Psoas muscle (tissue), 8 donors: ENCODE measurements around the gene APBB1. TPM values are rescaled to one million over a fixed set of nuclear protein-coding genes. Genes with fewer than 3 reads are reported as not detected.

Source experiments
- ATAC-seq, 4 donors: fragments of 200-7000 bp; cut with Tn5 transposase; one replicate each; pipeline ENCODE4 v1.9.1; 2020; ENCODE audit warnings: moderate library complexity in 3 of 4, mild to moderate bottlenecking in 2 of 4
- DNase-seq, 2 donors: peaks; one replicate each; pipeline ENCODE4 v3.0.0-alpha.2; 2020
- H3K27ac ChIP-seq: fragments of 200-600 bp; one replicate; pipeline ENCODE4 v1.8.0; 2022
- H3K27me3 ChIP-seq, 3 donors: fragments of 200-600 bp in 1 of 3; one replicate each; pipeline versions ENCODE4 v1.6.1 to v1.8.0; 2013 to 2022; ENCODE audit warnings: low read length in 2 of 3, mild to moderate bottlenecking in 2 of 3, moderate library complexity in 1 of 3; ENCODE audit not compliant: insufficient read depth in 3 of 3
- H3K36me3 ChIP-seq, 2 donors: fragments of 200-600 bp in 1 of 2; one replicate each; pipeline versions ENCODE4 v1.6.1 to v1.8.0; 2013 to 2022; ENCODE audit warnings: low read depth in 1 of 2, mild to moderate bottlenecking in 1 of 2, moderate library complexity in 1 of 2; ENCODE audit not compliant: insufficient read depth in 1 of 2
- H3K4me1 ChIP-seq: fragments of 200-600 bp; one replicate; pipeline ENCODE4 v1.8.0; 2022
- H3K4me3 ChIP-seq: fragments of 200-600 bp; one replicate; pipeline ENCODE4 v1.8.0; 2022; ENCODE audit warnings: mild to moderate bottlenecking
- H3K9me3 ChIP-seq: fragments of 200-600 bp; one replicate; pipeline ENCODE4 v1.8.0; 2022
- CTCF ChIP-seq: fragments of 200-600 bp; IDR thresholded peaks from one replicate; pipeline ENCODE4 v1.8.0; 2022; ENCODE audit warnings: antibody characterized with exemption
- WGBS, 3 donors: extraction: QIAGEN DNeasy Blood & Tissue Kit; methylation state at CpG; one replicate each; pipeline versions ENCODE4 v1.1.6 to v1.1.7; 2013; 5-methylcytosine and 5-hydroxymethylcytosine counted together
- intact Hi-C, 2 donors: fragments of 100-400 bp; cut with DNase I; formaldehyde crosslinking; loops; one replicate each; pipeline versions ENCODE4 v1.11.0 to v1.14.2; 2022
- polyA plus RNA-seq, 3 donors: library from polyadenylated mRNA; stranded (reverse); fragments of 200-250 nt; gene quantifications; one replicate each; pipeline ENCODE4 v1.2.3, GENCODE V29; 2013
- total RNA-seq, 4 donors: library from RNA; stranded (reverse); fragmentation: NEBNext Ultra II Directional in 2 of 4; extraction: Animal tissue kit (Norgen Biotek cat#: 25700) in 2 of 4; gene quantifications; one replicate each; pipeline versions ENCODE4 v1.2.1 to v1.2.4, GENCODE V29; 2021 to 2023
- donor health status: healthy with polysubstance abuse.
- donor health status: DM: no; HTN: no; CAD: no; lungs with moderate emphysema.
- donor health status: Bipolar disorder and iron deficiency.
- donor health status: healthy.
- donor health status: DM: yes; HTN: yes; CAD: no.
- donor health status: DM: no; HTN: no; CAD: no.
- donor health status: DM: no; HTN: no; CAD: no.
- donor health status: DM: yes; HTN: yes; CAD: no.

Gene APBB1
- total and polyA plus RNA-seq, 7 donors: 36.5 to 53.9 (median 42.5) TPM

- Histone ChIP-seq H3K4me1 (peaks cover 9% of the 10 kb centered on the region), H3K4me3 (no peak overlapping the region), H3K9me3 (no peaks in the 10 kb centered on the region), H3K36me3 (peaks cover 0 to 13% of the 10 kb centered on the region in 2 donors), H3K27ac (no peak overlapping the region), H3K27me3 (no peaks in the 10 kb centered on the region)
- TF ChIP-seq CTCF: no peak
- intact Hi-C loops: no loop called here
- DNase-seq: no peak
- ATAC-seq: no peak
- 65 to 82% (median 80%) methylated on average over 3 of the region's 3 CpGs for WGBS, 3 donors
These were observed 4.0 kb downstream of the APBB1 start for GRCh38 chr11:6414874-6415328.

DNA sequence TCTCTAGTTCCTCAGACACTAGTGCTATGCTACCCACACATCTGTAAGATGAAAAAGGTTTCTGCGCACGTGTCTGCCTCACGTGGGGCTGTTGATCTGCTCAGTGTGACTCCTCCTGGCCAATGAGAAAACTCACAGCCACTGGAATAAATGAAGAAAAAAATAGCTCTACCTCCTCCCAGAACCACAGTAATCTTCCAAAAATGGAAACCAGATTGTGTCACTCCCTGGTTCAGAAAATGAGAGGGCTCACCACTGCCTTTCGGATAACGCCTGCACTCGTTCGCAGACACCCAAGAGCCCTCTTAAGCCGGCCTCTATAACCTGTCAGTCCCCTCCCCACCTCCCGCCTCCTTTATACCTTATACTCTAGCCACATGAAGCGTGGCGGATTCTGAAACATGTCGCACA is 5.1 kb downstream of the APBB1 start:
- ATAC-seq: no peak
- H3K36me3 ChIP-seq: peaks cover 0 to 23% of the 10 kb centered on the region in 2 donors
- intact Hi-C loops: no loop called here
- no peak for DNase-seq
- no peak overlapping the region for H3K4me3 ChIP-seq
- H3K9me3 ChIP-seq: no peaks in the 10 kb centered on the region
- no peak overlapping the region for H3K27ac ChIP-seq
- H3K4me1 ChIP-seq: peaks cover 9% of the 10 kb centered on the region
- no peak for TF ChIP-seq CTCF
- 87 to 89% (median 87%) methylated on average over 12 of the region's 12 CpGs for WGBS, 3 donors
- H3K27me3 ChIP-seq: no peaks in the 10 kb centered on the region

DNA sequence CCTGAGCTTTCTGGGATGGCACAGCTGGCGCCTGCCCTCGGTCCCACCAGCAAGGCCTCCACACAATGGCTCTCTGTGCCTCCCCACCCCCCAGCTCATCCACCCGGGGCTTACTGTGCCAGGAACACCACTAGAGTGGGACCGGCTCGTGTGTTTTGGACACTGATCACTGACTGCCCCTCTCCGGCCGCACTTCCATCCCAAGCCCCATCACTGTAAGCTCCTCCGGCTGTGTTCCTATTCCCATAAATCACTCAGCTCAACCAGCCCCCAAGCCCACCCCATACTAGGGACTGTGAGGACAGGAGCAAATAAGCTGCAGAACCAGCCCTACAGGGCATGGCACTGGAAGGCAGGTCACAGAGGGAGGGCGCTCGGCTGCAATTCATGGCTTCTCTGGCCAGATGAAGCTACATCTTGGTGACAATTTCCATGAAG is 7.3 kb downstream of the APBB1 start:
- intact Hi-C loops: no loop called here
- DNase-seq (no peak), ATAC-seq (no peak)
- no peak for TF ChIP-seq CTCF
- H3K4me3 ChIP-seq: no peak overlapping the region
- H3K27ac ChIP-seq: no peak overlapping the region
- H3K4me1 ChIP-seq: no peaks in the 10 kb centered on the region
- peaks cover 0 to 23% of the 10 kb centered on the region in 2 donors for H3K36me3 ChIP-seq
- H3K27me3 ChIP-seq: no peaks in the 10 kb centered on the region
- 80 to 89% (median 84%) methylated on average over 10 of the region's 10 CpGs for WGBS, 3 donors
- H3K9me3 ChIP-seq: no peaks in the 10 kb centered on the region

DNA sequence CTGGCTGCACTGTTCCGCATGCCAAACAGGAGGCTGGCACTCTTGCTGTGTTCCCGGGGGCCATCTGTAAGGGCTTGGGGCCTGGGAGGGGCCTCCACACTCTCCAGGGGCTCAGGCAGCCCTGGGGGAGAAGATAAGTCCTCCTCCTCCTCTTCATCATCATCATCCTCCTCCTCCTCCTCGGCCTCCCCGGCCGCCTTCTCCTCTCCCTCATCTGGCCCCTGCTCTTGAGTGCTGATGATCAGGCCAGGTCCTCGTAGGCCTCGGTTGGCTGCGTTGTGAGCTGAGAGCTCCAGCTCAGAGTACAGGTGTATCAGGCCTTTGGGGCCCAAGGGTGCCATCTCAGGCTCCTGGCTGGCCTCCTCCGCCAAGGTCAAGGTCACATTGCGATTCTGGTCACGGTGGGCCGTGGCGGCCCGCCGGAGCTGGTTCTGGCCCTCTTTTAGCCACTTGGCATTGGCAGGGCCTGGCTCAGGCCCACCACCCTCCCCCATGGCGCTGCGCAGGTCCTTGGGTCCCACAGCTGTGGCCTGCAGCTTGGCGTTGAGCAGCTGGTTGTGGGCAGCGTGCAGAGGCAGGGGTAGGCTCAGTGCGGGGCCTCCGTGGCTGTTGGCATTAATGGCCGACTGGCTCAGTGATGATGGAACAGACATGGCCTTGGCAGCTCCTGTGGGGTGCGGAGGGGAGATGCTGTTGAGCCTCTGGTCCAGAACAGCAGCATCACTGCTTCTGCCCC is 8.0 kb downstream of the APBB1 start:
- WGBS, 3 donors: 84 to 91% (median 90%) methylated on average over 21 to 23 of the region's 23 CpGs
- no peak for ATAC-seq

More for the DNA sequence above, 8.0 kb downstream of the APBB1 start:
- H3K27me3 ChIP-seq: no peaks in the 10 kb centered on the region
- no peak for TF ChIP-seq CTCF
- DNase-seq: no peak
- no peaks in the 10 kb centered on the region for H3K4me1 ChIP-seq
- no peak overlapping the region for H3K27ac ChIP-seq
- H3K4me3 ChIP-seq: no peak overlapping the region
- intact Hi-C loops: no loop called here
- no peaks in the 10 kb centered on the region for H3K9me3 ChIP-seq
- peaks cover 0 to 23% of the 10 kb centered on the region in 2 donors for H3K36me3 ChIP-seq
